Thoracic aorta (tissue), 2 donors: ENCODE data around the gene SLC13A4. TPM values are rescaled to one million over a fixed set of nuclear protein-coding genes. Genes with fewer than 3 reads are reported as not detected.
A peak's percentile ranks its signal among the peaks of the same experiment; 100 is the strongest.
"Not testable (repeated sequence)": the region's sequence is repeated elsewhere in the genome, so short reads cannot be mapped to it uniquely, and the experiment has no call there.

Experiments used
- ATAC-seq: fragments of 150-250 bp; one replicate; pipeline ENCODE4 v1.8.0; 2017; ENCODE audit warnings: low read depth; ENCODE audit not compliant: insufficient number of reproducible peaks, low FRiP score
- DNase-seq: peaks from one replicate; pipeline ENCODE4 v3.0.0-alpha.2; 2020; ENCODE audit warnings: low spot score
- H3K27ac ChIP-seq, 2 donors: fragments of 200-600 bp; sonication (generic); 1 replicate in 1 of 2; 2 replicates in 1 of 2; pipeline ENCODE4 v1.5.1; 2016; ENCODE audit warnings: mild to moderate bottlenecking in 2 of 2, moderate library complexity in 2 of 2
- H3K27me3 ChIP-seq: fragments of 200-600 bp; sonication (generic); replicated peaks from 2 replicates; pipeline ENCODE4 v1.6.0; 2016; ENCODE audit warnings: mild to moderate bottlenecking; ENCODE audit not compliant: insufficient read depth
- H3K36me3 ChIP-seq: fragments of 200-600 bp; sonication (generic); one replicate; pipeline ENCODE4 v1.5.1; 2016
- H3K4me1 ChIP-seq, 2 donors: fragments of 200-600 bp; sonication (generic); 1 replicate in 1 of 2; 2 replicates in 1 of 2; pipeline versions ENCODE4 v1.5.1 to v1.6.0; 2016; ENCODE audit warnings: low read depth in 2 of 2, mild to moderate bottlenecking in 1 of 2; ENCODE audit not compliant: control insufficient read depth in 1 of 2
- H3K4me3 ChIP-seq: fragments of 200-600 bp; sonication (generic); 2 replicates; pipeline ENCODE4 v1.5.1; 2016; ENCODE audit warnings: mild to moderate bottlenecking
- H3K9me3 ChIP-seq: fragments of 200-600 bp; sonication (generic); 2 replicates; pipeline ENCODE4 v1.5.1; 2016
- total RNA-seq, 2 donors: library from RNA; depleted of rRNA; stranded (reverse); fragments of >200 nt; gene quantifications; one replicate each; pipeline versions ENCODE4 v1.1.0 to v1.2.3, GENCODE V29; 2016
- TF ChIP-seq, protein P1 (sequence below): fragments of 200-600 bp; sonication (generic); IDR thresholded peaks from one replicate; pipeline ENCODE4 v1.5.1; 2019; ENCODE audit warnings: antibody characterized with exemption

SLC13A4 gene
- total RNA-seq, 2 donors from 2014 or later = 2.0 to 2.1 TPM

DNA sequence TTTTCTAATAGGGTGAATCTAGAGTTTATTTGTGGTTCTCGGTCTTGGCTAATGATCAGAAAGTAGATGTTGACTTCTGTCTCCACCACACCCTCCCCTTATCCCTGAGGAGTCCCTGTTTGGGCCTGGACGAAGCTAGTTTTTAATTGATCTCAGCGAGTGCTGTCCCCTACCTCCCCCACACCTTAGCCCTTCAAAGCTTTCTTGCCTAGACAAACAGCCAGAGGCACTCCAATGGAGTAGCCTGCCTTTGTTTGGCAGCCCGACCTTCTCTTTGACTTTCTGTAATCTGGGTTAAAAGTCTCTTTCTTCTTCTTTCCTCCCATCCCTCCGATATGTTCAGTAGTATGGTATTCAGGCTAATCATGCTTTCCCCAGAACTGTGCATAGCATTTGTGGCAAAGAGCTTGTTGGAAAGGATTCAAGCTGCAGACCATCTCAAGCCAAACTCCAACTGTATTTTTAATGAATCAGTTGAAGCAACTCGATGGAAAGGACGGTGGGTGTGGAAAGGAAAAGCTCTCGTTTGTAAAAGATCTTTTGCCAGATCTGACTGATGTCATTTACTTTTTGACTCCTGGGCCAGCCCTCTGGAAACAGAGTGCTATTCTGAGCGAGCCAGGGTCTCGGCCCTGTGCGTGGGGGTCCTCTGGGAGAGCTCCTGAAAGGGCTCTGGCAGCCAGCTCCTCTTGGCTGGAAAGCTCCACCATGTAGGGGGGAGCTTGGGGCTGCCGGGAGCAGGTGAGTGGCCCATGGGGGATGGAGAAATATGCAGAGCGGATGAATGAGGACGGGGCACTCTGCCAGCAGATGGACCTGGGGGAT is 16.1 kb upstream of the SLC13A4 start:
- Histone ChIP-seq H3K27ac (peak overlapping the region; percentile 80 to 97), H3K36me3 (no peaks in the 10 kb centered on the region), H3K4me1 (peaks cover 16 to 69% of the 10 kb centered on the region in 2 donors), H3K4me3 (peak overlapping the region; percentile 60), H3K9me3 (no peaks in the 10 kb centered on the region), H3K27me3 (no peaks in the 10 kb centered on the region)
- ATAC-seq = no peak
- DNase-seq = no peak
- TF ChIP-seq, protein P1, sequence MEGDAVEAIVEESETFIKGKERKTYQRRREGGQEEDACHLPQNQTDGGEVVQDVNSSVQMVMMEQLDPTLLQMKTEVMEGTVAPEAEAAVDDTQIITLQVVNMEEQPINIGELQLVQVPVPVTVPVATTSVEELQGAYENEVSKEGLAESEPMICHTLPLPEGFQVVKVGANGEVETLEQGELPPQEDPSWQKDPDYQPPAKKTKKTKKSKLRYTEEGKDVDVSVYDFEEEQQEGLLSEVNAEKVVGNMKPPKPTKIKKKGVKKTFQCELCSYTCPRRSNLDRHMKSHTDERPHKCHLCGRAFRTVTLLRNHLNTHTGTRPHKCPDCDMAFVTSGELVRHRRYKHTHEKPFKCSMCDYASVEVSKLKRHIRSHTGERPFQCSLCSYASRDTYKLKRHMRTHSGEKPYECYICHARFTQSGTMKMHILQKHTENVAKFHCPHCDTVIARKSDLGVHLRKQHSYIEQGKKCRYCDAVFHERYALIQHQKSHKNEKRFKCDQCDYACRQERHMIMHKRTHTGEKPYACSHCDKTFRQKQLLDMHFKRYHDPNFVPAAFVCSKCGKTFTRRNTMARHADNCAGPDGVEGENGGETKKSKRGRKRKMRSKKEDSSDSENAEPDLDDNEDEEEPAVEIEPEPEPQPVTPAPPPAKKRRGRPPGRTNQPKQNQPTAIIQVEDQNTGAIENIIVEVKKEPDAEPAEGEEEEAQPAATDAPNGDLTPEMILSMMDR = no peak

DNA sequence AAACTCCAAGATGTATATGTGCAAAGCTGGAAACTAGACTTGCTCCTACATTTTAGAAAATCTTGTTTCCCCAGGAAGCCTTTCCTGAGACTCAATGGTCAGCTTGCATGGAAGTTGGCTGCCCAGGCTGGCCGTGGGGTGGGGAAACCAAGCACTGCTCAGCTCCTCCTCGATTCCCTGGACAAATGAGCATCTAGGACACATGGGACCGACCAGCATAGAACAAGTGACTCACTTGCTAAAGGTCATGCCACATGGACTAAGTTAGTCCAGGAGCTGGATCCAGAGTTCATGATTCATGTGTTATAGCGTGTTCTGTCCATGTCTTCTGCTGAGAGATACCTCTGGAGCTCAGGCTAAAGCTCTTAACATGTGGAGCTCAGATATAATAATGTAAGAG is 14.4 kb upstream of the SLC13A4 start:
- ATAC-seq = no peak

DNA sequence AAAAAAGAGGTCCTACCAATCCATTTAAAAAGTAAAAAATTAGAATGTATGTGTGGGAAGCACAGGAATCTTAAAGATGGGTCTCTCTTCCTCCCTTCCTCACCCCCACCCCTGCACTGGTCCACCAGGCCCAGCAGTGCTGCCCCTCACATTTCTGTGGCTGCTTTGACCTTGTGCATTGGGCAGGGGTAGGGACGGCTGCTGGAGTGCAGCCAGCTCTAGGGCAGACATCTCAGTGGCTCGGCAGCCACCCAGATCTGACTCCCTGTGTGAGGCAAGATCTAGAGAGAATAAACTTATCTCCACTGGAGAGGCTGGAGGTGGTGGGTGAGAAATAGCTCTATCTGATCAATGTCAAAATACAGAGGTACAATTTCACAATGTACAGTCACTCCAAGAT is 13.9 kb upstream of the SLC13A4 start:
- H3K36me3 ChIP-seq = peaks cover 3% of the 10 kb centered on the region
- no peak overlapping the region for H3K4me3 ChIP-seq
- TF ChIP-seq, protein P1 = no peak
- no peak overlapping the region for H3K27ac ChIP-seq
- no peaks in the 10 kb centered on the region for H3K9me3 ChIP-seq
- ATAC-seq = no peak
- no peak for DNase-seq
- H3K27me3 ChIP-seq = no peaks in the 10 kb centered on the region
- H3K4me1 ChIP-seq = peaks cover 14 to 80% of the 10 kb centered on the region in 2 donors

More for the DNA sequence above, 14.4 kb upstream of the SLC13A4 start:
- no peaks in the 10 kb centered on the region for H3K36me3 ChIP-seq
- no peak overlapping the region for H3K4me3 ChIP-seq
- peaks cover 14 to 80% of the 10 kb centered on the region in 2 donors for H3K4me1 ChIP-seq
- DNase-seq = no peak
- H3K27ac ChIP-seq = peak overlapping the region in 1 of 2 donors; percentile 2
- no peaks in the 10 kb centered on the region for H3K9me3 ChIP-seq
- TF ChIP-seq, protein P1 = no peak
- H3K27me3 ChIP-seq = no peaks in the 10 kb centered on the region

DNA sequence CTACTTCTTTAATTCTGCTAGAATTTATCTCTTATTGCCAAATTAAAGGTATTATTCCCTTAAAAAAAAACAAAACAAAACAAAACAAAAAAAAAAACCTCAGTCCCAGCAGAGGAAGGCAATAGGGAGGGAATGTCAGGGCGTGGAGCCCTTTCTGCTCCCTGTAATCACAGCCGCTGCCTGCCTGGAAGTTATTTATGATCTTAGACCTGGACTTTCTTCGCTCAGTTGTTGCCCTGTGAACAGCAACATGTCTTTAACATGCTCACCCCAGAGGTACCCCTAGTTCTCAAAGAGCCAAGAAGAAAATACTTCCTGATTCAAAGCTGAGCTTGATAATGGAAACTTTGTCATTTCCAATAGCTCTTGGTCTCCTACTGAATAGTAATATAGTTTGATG is 12.9 kb upstream of the SLC13A4 start:
- DNase-seq (no peak), ATAC-seq (no peak)
- H3K27ac ChIP-seq = no peak overlapping the region

DNA sequence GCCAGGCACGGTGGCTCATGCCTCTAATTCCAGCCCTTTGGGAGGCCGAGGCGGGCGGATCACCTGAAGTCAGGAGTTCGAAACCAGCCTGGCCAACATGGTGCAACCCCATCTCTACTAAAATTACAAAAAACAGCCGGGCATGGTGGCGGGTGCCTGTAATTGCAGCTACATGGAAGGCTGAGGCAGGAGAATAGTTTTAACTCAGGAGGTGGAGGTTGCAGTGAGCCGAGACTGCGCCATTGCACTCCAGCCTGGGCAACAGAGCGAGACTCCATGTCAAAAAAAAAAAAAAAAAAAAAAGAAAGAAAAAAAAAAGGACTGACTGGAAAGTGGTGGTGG is 9.3 kb upstream of the SLC13A4 start:
- H3K4me1 ChIP-seq = peaks cover 0 to 39% of the 10 kb centered on the region in 2 donors
- H3K27me3 ChIP-seq, ATAC-seq, H3K4me3 ChIP-seq, H3K9me3 ChIP-seq, DNase-seq, H3K27ac ChIP-seq: not testable (repeated sequence)
- H3K36me3 ChIP-seq = peaks cover 38% of the 10 kb centered on the region

More for the DNA sequence above, 12.9 kb upstream of the SLC13A4 start:
- TF ChIP-seq, protein P1 = no peak
- peaks cover 12% of the 10 kb centered on the region for H3K36me3 ChIP-seq
- H3K9me3 ChIP-seq = no peaks in the 10 kb centered on the region
- H3K4me3 ChIP-seq = no peak overlapping the region
- peaks cover 14 to 74% of the 10 kb centered on the region in 2 donors for H3K4me1 ChIP-seq
- no peaks in the 10 kb centered on the region for H3K27me3 ChIP-seq
